Liver (tissue), 9 donors: ENCODE results near the gene SLC16A5. TPM values are rescaled to one million over a fixed set of nuclear protein-coding genes. Genes with fewer than 3 reads are reported as not detected.

Experiments used
- DNase-seq: peaks from one replicate; pipeline ENCODE4 v3.0.0-alpha.2; 2017; ENCODE audit warnings: low spot score
- H3K27ac ChIP-seq, 2 donors: one replicate each; pipeline ENCODE4 v1.7.0; 2013; ENCODE audit warnings: inconsistent platforms in 2 of 2, low read length in 2 of 2, control low read depth in 1 of 2, low read depth in 1 of 2, mild to moderate bottlenecking in 1 of 2
- H3K27me3 ChIP-seq, 4 donors: one replicate each; pipeline versions ENCODE4 v1.6.1 to v1.7.0; 2013; ENCODE audit warnings: low read length in 3 of 4, inconsistent platforms in 1 of 4, mild to moderate bottlenecking in 1 of 4, moderate library complexity in 1 of 4; ENCODE audit not compliant: control insufficient read depth in 4 of 4, insufficient read depth in 4 of 4
- H3K36me3 ChIP-seq, 4 donors: one replicate each; pipeline versions ENCODE4 v1.6.1 to v1.7.0; 2013; ENCODE audit warnings: low read length in 3 of 4, mild to moderate bottlenecking in 3 of 4, low read depth in 1 of 4, moderate library complexity in 1 of 4; ENCODE audit not compliant: control insufficient read depth in 4 of 4, insufficient read depth in 3 of 4
- H3K4me1 ChIP-seq, 4 donors: one replicate each; pipeline versions ENCODE4 v1.6.1 to v1.7.0; 2013; ENCODE audit warnings: low read length in 3 of 4, mild to moderate bottlenecking in 3 of 4, moderate library complexity in 1 of 4; ENCODE audit not compliant: control insufficient read depth in 4 of 4, insufficient read depth in 4 of 4
- H3K4me3 ChIP-seq, 3 donors: one replicate each; pipeline versions ENCODE4 v1.6.1 to v1.7.0; 2013; ENCODE audit warnings: low read length in 3 of 3, control low read depth in 1 of 3, low read depth in 1 of 3, mild to moderate bottlenecking in 1 of 3
- H3K9ac ChIP-seq, 2 donors: one replicate each; pipeline ENCODE4 v1.7.0; 2013; ENCODE audit warnings: low read length in 2 of 2, mild to moderate bottlenecking in 2 of 2, moderate library complexity in 2 of 2, control low read depth in 1 of 2, low read depth in 1 of 2
- H3K9me3 ChIP-seq, 4 donors: one replicate each; pipeline versions ENCODE4 v1.6.1 to v1.7.0; 2013; ENCODE audit warnings: low read length in 3 of 4; ENCODE audit not compliant: control insufficient read depth in 4 of 4
- ATF3 ChIP-seq: IDR thresholded peaks from 2 replicates; pipeline ENCODE4 v1.6.1; 2016; ENCODE audit warnings: antibody characterized with exemption
- CTCF ChIP-seq: fragments of 150-350 bp; IDR thresholded peaks from 2 replicates; pipeline ENCODE4 v1.5.1; 2017; ENCODE audit warnings: improper control_type of control experiment, low read depth, low read length; ENCODE audit not compliant: missing input control
- EGR1 ChIP-seq, 2 donors: IDR thresholded peaks; 2 replicates each; pipeline ENCODE4 v1.6.1; 2016 to 2018; ENCODE audit warnings: antibody characterized with exemption in 2 of 2, low read depth in 2 of 2
- FOXA1 ChIP-seq: IDR thresholded peaks from 2 replicates; pipeline ENCODE4 v1.6.1; 2016; ENCODE audit warnings: antibody characterized with exemption
- FOXA2 ChIP-seq: IDR thresholded peaks from 2 replicates; pipeline ENCODE4 v1.6.1; 2016; ENCODE audit warnings: antibody characterized with exemption
- GABPA ChIP-seq, 2 donors: IDR thresholded peaks in 1 of 2; conservative IDR thresholded peaks in 1 of 2; 2 replicates each; pipeline ENCODE4 v1.6.1; 2016; ENCODE audit warnings: antibody characterized with exemption in 2 of 2, mild to moderate bottlenecking in 1 of 2, moderate library complexity in 1 of 2
- HNF4A ChIP-seq, 2 donors: conservative IDR thresholded peaks; 2 replicates each; pipeline ENCODE4 v1.6.1; 2016; ENCODE audit warnings: antibody characterized with exemption in 2 of 2, mild to moderate bottlenecking in 2 of 2
- HNF4G ChIP-seq: IDR thresholded peaks from 2 replicates; pipeline ENCODE4 v1.6.1; 2016; ENCODE audit warnings: antibody characterized with exemption
- JUND ChIP-seq, 2 donors: IDR thresholded peaks; 2 replicates each; pipeline ENCODE4 v1.6.1; 2016; ENCODE audit warnings: antibody characterized with exemption in 2 of 2
- MAX ChIP-seq: IDR thresholded peaks from 2 replicates; pipeline ENCODE4 v1.6.1; 2016; ENCODE audit warnings: antibody characterized with exemption
- NR2F2 ChIP-seq: IDR thresholded peaks from 2 replicates; pipeline ENCODE4 v1.6.1; 2016; ENCODE audit warnings: antibody characterized with exemption
- RAD21 ChIP-seq, 2 donors: IDR thresholded peaks; 2 replicates each; pipeline ENCODE4 v1.6.1; 2016; ENCODE audit warnings: antibody characterized with exemption in 2 of 2, mild to moderate bottlenecking in 2 of 2
- REST ChIP-seq: IDR thresholded peaks from 2 replicates; pipeline ENCODE4 v1.6.1; 2016; ENCODE audit warnings: antibody characterized with exemption, mild to moderate bottlenecking
- RXRA ChIP-seq, 2 donors: IDR thresholded peaks; 2 replicates each; pipeline ENCODE4 v1.6.1; 2017 to 2018; ENCODE audit warnings: antibody characterized with exemption in 2 of 2, mild to moderate bottlenecking in 1 of 2
- SP1 ChIP-seq: IDR thresholded peaks from 2 replicates; pipeline ENCODE4 v1.6.1; 2018; ENCODE audit warnings: antibody characterized with exemption, mild to moderate bottlenecking
- TAF1 ChIP-seq: conservative IDR thresholded peaks from 2 replicates; pipeline ENCODE4 v1.6.1; 2016; ENCODE audit warnings: antibody characterized with exemption, mild to moderate bottlenecking
- YY1 ChIP-seq: IDR thresholded peaks from 2 replicates; pipeline ENCODE4 v1.6.1; 2016; ENCODE audit warnings: antibody characterized with exemption, mild to moderate bottlenecking
- ZBTB33 ChIP-seq: IDR thresholded peaks from 2 replicates; pipeline ENCODE4 v1.6.1; 2016; ENCODE audit warnings: antibody characterized with exemption
- WGBS: extraction: QIAGEN DNeasy Blood & Tissue Kit; methylation state at CpG from one replicate; pipeline ENCODE4 v1.1.7; 2013; 5-methylcytosine and 5-hydroxymethylcytosine counted together
- polyA plus RNA-seq, 2 donors: library from polyadenylated mRNA; stranded (reverse) in 1 of 2; unstranded in 1 of 2; fragments of 200-250 nt in 1 of 2; fragments of >200 nt in 1 of 2; fragmentation: Nextera tagmentation in 1 of 2; extraction: Ambion mirVana in 1 of 2; gene quantifications; one replicate each; pipeline versions ENCODE4 v1.2.1 to v1.2.3, GENCODE V29; 2013 to 2015
- total RNA-seq, 2 donors: library from RNA; depleted of rRNA; stranded (reverse); fragments of >200 nt; gene quantifications; one replicate each; pipeline ENCODE4 v1.2.3, GENCODE V29; 2014
- donor health status: healthy.
- donor health status: healthy.
- donor health status: healthy.
- donor health status: healthy.
- donor health status: healthy.

SLC16A5 gene
- total and polyA plus RNA-seq, 4 donors = 1.0 to 4.5 (median 2.6) TPM

GRCh38 chr17:75063626-75064025 lies 24.1 kb upstream of the SLC16A5 start:
- Histone ChIP-seq H3K9me3 (no peaks in the 10 kb centered on the region), H3K4me3 (no peak overlapping the region), H3K36me3 (peaks cover 11 to 29% (median 19%) of the 10 kb centered on the region in 4 donors), H3K27me3 (no peaks in the 10 kb centered on the region), H3K27ac (no peak overlapping the region), H3K9ac (no peak overlapping the region), H3K4me1 (peaks cover 0 to 11% (median 5%) of the 10 kb centered on the region in 4 donors)
- 95% methylated on average over 3 of the region's 3 CpGs for WGBS
- TF ChIP-seq HNF4A (conservative IDR thresholded peaks at IDR 0.05) = no peak
- no peak for TF ChIP-seq HNF4G
- no peak for TF ChIP-seq ATF3
- TF ChIP-seq RAD21 (IDR thresholded peaks at IDR 0.05) = no peak
- no peak for TF ChIP-seq TAF1
- no peak for TF ChIP-seq REST
- no peak for TF ChIP-seq SP1
- no peak for TF ChIP-seq NR2F2
- no peak for TF ChIP-seq FOXA2
- no peak for TF ChIP-seq GABPA (IDR thresholded peaks at IDR 0.05 in 1 of 2, conservative IDR thresholded peaks at IDR 0.05 in 1 of 2)
- no peak for TF ChIP-seq CTCF
- DNase-seq = no peak

- Histone ChIP-seq H3K4me3 (no peak overlapping the region), H3K36me3 (peaks cover 11 to 29% (median 19%) of the 10 kb centered on the region in 4 donors), H3K27me3 (no peaks in the 10 kb centered on the region), H3K9ac (no peak overlapping the region), H3K9me3 (no peaks in the 10 kb centered on the region), H3K27ac (no peak overlapping the region), H3K4me1 (peaks cover 0 to 11% (median 5%) of the 10 kb centered on the region in 4 donors)
- 97% methylated on average over 11 of the region's 11 CpGs for WGBS
- no peak for DNase-seq
- TF ChIP-seq GABPA (IDR thresholded peaks at IDR 0.05 in 1 of 2, conservative IDR thresholded peaks at IDR 0.05 in 1 of 2) (no peak), RXRA (IDR thresholded peaks at IDR 0.05) (no peak), NR2F2 (no peak), TAF1 (no peak), FOXA1 (no peak), YY1 (no peak), RAD21 (IDR thresholded peaks at IDR 0.05) (no peak), JUND (IDR thresholded peaks at IDR 0.05) (no peak), ZBTB33 (no peak), ATF3 (no peak), EGR1 (IDR thresholded peaks at IDR 0.05; ENCODE audit: low read depth in 2 of 2) (no peak), CTCF (no peak), SP1 (no peak), MAX (no peak), HNF4A (conservative IDR thresholded peaks at IDR 0.05) (no peak), FOXA2 (no peak)
These were observed 23.7 kb upstream of the SLC16A5 start for GRCh38 chr17:75064040-75064439.
